Testis (tissue), 2 donors: ENCODE data around the gene RPS18.

ENCODE experiments used
- CTCF ChIP-seq, 3 experiments: fragments of 450-650 bp in 2 of 3; fragments of 200-600 bp in 1 of 3; sonication (generic) in 1 of 3; IDR thresholded peaks; one replicate each; pipeline ENCODE4 v1.5.1; 2016 to 2019; ENCODE audit warnings: antibody characterized with exemption in 3 of 3, mild to moderate bottlenecking in 2 of 3, moderate library complexity in 1 of 3
- POLR2A ChIP-seq: fragments of 450-650 bp; IDR thresholded peaks from one replicate; pipeline ENCODE4 v1.6.1; 2017; ENCODE audit warnings: antibody characterized with exemption, mild to moderate bottlenecking, moderate library complexity

GRCh38 chr6:33292996-33293682 lies 21.3 kb downstream of the RPS18 start:
- TF ChIP-seq POLR2A (no peak), CTCF (IDR thresholded peaks at IDR 0.05) (no peak)
